Hematopoietic multipotent progenitor cell treated with erythropoietin and hydrocortisone succinate and interleukin-3 and kit ligand, for 4 days (in vitro differentiated cells): ENCODE measurements around the gene KIF14.
"Not testable (repeated sequence)": the region's sequence is repeated elsewhere in the genome, so short reads cannot be mapped to it uniquely, and the experiment has no call there.

Experiments used
- DNase-seq: peaks from one replicate; pipeline ENCODE4 v3.0.0-alpha.2; 2015

The KIF14 gene

DNA sequence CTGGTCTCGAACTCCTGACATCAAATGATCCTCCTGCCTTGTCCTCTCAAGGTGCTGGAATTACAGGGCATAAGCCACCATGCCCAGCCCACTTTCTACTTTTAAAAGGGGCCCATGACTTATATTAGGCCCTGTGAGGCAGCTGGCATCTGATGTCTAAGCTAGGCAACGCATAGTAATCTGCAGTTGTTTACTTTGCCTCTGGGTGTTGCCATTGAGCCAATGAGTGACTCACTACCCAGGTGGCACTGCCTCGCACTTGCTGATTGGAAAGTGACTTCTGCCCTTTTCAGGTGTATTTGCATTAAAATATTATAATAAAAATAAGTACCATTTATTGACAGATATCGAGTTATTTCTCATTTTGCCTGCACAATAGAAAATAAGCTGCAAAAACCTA is 84.9 kb downstream of the KIF14 start:
- peak; percentile 54 for DNase-seq

DNA sequence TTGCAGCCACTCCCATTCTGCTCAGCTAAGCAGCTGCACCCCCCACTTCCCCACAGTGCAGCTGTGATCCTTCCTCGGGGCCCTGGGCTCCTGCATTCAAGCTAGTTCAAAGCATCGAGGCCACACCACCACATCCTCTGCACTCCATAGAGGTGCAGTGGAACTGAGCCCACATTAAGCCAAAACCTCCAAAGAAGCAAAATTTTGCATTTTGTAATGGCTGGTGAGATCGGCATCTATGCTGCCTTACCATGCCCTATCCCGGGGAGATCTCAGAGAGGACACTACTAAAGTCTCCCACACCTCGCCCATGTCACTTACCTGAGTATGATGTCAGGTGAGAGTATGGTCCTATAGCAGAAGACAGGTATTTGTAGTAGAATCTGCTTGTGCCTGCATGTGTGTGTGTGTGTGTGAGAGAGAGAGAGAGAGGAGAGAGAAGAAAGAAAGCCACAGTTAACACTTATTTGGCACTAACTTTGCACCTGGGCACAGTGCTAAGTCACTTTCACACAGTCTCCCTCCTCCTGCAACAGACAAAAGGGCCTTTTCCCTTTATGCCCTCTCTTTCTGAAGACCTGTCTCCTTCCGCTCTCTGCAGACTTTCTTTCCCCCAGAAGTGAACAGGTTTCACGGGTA is 89.8 kb downstream of the KIF14 start:
- DNase-seq: no peak

DNA sequence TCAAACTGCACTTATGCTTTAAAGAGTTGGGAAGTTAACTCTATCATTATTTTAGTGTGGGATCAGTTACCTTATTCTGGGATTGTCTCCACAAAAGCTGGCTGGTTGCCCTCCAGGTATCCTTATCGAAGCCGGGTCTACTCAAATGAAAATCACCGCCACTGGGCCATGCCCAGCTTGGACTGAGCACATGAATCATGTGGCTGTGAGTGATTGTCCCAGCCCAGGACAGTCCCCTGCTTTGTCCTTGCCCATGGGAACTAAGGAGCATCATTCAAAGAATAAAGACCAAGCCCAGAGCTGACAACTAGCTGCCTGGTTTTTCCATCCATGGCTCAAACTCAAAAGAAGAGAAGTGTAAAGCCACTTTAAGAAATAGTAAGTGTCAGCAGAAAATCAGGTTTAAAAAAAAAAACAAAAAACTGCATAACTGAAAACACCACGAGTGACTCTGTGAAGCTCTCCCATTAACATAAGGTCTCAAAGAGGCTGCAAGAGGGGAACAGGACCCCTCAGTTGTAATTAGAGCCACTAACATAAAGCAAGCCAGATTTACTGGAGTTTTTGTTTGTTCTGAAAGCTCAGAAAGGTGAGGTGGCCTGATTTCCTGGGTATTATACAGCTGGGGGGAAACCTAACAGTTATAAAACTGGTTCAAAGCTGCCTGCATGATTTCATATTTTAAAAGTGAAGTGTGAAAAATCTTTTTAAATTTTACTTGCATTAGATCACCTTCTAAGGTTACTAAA is 91.5 kb downstream of the KIF14 start:
- no peak for DNase-seq

DNA sequence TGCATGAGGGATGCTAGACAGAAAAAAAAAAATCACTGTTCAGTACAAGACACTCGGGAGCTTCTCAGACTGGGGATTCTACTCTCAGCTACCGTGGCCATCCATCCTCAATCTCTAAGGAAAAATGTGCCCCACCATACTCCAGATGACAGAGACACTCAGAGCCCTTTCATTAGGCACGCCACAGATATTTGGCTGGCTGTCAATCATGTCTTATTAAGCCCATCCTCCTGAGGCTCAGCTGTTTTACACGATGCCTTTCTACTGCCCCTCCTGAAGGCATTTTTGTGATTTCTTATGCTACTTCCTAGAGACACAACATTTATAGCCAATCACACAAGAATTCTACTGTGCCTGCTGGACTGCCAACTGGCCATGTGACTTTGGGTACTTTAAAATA is 92.9 kb downstream of the KIF14 start:
- no peak for DNase-seq

DNA sequence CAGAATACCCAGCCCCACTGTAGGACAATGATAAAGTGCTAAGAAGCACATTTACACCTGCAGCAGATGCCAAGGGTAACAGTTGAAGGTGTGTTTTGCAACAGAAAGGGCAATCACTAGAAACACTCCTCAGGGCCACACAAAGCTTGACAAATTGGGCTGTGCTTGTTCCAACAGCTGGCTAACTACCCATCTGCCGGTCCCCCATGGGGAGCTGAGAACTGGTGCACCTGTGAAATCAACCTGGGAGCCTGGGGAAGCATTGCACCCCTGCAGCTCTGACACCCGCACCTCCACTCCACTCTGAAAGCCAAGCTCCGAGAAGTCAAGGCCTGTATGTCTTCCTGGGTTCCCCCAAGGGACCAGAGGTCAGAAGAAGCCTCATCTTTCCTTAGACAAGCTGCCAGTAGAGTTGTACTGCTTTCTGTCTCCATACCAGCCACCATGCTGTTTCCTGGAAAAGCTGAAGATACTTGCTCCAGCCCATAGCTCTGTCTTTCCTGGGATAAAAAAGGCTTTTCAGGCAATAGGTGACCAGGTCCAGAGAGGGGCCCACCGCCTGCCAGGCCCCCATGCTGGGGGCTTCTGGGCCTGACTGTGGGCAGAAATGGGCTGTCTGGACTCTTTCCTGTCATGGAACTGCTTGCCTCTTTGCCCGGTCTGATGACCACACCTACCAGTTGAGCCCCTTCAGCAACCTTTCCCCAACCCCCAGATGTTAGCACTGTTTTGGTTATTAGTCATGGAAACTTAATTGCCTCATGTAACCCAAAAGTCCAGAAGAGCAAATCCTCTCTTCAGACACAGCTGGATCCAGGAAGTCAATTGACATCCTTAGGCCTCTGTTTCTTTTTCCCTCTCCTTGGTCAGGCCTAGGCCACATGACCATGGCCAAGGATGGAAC is 93.6 kb downstream of the KIF14 start:
- DNase-seq: no peak

DNA sequence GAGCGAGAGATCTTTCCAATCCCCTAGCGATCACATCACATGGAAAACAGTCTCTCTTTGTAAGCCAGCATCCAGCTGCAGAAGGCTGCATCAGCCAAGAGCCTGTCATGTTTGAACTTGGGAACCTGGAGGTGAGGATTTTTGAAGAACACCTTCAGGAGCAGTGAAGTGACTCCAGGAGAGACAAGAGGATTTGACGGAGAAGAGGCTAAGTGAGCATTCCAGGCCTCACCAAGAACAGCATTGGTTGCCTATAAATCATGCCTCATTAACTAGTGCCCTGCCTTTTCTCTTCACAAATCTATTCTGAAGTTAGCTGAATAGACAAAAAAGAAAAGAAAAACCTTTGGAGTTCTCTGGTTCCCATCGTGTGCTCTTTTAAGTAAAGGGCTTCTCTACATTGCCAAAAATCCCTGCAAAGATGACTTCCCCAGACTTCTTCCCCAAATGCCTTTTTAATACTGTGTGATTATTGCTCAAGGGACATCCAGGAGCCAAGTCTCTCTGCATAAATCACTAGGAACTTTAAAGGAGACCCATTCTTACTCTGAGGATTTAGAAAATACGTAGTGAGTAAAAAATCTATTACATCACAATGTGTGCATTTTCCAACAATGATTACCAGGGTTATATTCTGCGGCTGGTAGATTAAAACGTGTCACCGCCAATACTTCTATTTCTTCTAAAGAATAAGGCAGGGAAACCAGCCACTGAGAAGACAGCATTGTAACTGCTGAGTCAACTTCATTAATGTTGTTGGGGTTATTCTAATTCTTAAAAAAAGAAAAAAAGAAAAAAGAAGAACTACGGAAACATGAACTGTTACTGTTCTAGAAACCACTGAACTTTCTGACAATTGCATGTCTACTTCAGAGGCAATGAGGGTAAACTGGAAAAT is 95.2 kb downstream of the KIF14 start:
- DNase-seq: peak; percentile 40

DNA sequence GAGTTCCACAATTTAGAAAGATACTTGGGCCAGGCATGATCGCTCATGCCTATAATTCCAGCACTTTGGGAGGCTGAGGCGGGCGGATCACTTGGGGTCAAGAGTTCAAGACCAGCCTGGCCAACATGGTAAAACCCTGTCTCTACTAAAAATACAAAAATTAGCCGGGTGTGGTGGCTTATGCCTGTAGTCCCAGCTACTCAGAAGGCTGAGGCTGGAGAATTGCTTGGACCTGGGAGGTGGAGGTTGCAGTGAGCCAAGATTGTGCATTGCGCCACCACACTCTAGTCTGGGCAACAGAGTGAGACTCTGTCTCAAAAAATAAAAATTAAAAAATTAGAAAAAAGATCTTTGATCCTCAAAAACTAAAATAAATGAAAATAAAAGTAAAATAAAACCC is 96.0 kb downstream of the KIF14 start:
- not testable (repeated sequence) for DNase-seq

DNA sequence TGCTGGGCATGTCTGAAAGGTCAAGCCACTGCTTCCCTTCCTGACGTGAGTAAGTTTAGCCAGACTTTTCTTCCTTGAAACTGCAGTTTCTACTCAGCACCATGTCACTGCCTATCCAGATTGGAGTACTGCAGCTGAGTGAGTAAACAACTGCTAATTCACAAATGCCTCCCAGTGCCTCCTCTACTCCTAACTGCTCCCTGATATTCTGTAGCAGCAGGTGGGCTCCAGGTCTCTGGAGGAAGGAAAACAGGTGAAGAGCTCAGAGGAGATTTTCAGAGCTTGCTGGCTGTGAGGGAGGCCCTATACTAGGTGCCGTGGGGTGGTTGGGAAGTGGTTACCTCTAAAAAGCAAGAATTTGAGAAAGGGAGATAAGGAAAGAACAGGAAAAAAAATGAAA is 96.5 kb downstream of the KIF14 start:
- no peak for DNase-seq

DNA sequence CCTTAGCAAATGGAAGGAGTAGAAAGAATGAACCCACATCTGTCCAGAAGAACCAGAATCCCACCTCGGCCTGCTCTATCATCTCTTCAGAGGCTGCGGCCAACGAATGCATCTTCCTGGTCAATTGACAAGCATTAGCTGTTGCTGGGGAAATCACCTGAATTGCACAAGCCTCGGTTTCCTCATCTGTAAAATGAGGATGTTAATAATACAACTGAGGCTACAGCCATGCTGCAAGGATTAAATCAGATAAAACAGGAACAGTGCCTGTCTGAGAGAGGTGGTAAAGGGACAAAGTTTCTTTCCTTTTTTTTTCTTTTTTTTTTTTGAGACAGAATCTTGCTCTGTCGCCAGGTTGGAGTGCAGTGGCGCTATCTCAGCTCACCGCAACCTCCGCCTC is 99.8 kb downstream of the KIF14 start:
- DNase-seq: no peak

DNA sequence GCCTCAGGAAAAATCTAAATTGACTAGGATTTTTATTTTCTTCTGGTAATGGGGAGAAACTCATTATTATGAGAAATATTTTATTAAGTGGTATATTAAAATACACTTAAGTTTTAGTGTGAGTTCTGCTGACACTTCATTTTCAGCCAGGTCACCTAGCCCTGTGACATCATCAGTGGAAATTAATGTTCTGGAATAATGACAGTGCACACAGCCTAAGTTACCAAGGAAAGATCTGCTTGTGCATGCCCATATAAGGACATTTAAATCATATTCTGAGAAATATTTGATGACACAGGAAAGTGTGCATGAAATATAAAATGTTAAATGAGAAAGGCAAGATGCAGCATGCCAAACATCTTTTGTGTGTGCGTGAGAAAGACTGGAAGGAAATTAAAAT is 102.0 kb downstream of the KIF14 start:
- no peak for DNase-seq

DNA sequence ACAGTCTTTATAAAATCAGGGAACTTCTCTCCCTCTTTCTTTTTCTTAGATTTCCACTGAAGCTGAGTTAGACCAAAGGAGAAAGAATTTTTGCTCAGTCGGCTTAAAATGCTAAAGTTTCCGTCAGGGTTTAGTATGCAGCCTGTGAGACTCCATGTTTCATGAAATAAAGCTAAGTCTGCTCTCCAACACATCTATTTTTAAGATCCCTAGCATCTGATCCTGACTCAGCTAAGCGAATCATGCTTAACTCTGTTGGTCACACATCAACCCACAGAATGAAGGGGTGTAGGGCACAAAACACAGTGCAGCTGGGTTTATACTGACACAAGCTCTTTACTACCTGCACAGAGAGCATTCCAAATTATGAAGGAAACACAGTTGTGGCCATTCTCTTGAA is 108.4 kb downstream of the KIF14 start:
- DNase-seq: peak; percentile 19

DNA sequence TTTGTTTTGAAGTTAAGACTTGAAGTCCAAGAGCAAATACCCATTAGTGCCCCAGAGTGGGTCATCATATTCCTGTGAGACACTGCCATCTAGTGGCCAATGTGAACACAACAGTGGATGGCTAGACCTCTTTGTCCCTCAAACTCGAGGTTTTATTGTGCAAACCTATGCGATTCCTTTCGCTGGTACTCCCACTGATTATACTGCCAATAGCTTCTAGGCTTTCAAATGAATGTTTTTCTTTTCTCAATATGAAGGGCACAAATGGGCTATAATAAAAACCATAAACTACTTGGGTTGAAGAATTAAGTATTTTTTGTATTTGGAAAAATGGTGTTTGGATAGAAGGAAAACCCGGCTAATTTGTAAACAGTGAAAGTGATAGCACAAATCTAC is 110.3 kb downstream of the KIF14 start:
- DNase-seq: peak; percentile 91

DNA sequence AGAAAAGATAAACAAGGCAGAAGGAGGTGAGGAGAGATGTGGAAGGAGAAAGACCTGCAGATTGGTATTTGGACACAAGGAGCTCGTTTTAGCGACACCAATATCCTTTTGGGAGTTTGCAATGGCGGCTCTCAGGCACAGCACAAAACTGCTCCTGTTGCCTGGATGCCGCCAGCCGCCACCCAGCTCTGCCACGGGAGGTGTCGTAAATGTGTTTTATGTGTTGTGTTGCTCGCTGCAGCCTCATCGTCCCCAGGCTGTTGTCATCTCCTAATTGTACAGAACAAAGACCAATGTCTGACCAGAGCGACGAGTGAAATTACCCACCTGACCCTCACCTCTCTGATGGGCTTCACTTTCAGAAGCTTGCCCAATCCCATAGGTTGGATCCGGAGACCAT is 114.1 kb downstream of the KIF14 start:
- no peak for DNase-seq

DNA sequence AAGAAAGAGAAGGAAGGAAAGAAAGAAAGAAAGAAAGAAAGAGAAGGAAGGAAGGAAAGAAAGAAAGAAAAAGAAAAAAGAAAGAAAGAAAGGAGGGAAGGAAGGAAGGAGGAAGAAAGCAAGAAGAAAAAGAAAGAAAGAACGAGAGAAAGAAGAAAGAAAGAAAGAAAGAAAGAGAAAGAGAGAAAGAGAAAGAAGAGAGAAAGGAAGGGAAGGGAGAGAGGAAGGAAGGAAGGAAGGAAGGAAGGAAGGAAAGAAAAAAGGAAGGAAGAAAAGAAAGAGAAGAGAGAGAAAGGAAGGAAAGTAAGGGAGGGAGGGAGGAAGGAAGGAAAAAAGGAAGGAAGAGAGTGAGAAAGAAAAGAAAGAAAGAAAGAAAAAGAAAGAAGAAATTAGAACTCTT is 115.3 kb downstream of the KIF14 start:
- DNase-seq: no peak
